GM21576 (cell line): ENCODE data around the gene ZNF219.
"Not testable (repeated sequence)": the region's sequence is repeated elsewhere in the genome, so short reads cannot be mapped to it uniquely, and the experiment has no call there.

Experiments
- ATAC-seq: cut with Tn5 transposase; IDR thresholded peaks from one replicate; pipeline ENCODE4 v1.9.1; 2021; ENCODE audit warnings: mild to moderate bottlenecking, moderate library complexity; ENCODE audit not compliant: unreplicated experiment

The ZNF219 gene

GRCh38 chr14:21049271-21049673 lies 49.2 kb downstream of the ZNF219 start:
- ATAC-seq: no peak

- ATAC-seq: no peak
Observed at GRCh38 chr14:21048638-21049037, 49.8 kb downstream of the ZNF219 start.

DNA sequence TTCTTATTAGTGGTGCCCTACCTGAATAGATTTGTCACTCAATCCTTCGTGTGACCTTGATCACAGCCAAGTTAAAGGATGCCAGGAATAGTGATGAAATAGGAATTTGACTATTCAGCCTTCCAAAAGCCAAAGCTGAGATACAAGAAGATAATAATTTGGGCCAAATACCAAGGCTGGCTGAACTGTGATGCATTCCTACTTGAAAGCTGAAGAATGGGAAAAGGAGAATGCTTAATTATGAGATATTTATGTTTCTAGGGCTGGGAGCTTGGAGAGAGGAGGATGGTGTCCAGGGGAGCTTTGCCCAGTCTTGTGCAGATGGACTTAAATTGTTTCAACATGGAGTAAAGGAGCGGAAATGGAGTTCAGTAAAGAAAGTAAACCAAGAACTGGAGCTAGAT lies 51.1 kb downstream of the ZNF219 start:
- ATAC-seq: no peak

- ATAC-seq: no peak
Observed at GRCh38 chr14:21043974-21044618, 54.4 kb downstream of the ZNF219 start.

DNA sequence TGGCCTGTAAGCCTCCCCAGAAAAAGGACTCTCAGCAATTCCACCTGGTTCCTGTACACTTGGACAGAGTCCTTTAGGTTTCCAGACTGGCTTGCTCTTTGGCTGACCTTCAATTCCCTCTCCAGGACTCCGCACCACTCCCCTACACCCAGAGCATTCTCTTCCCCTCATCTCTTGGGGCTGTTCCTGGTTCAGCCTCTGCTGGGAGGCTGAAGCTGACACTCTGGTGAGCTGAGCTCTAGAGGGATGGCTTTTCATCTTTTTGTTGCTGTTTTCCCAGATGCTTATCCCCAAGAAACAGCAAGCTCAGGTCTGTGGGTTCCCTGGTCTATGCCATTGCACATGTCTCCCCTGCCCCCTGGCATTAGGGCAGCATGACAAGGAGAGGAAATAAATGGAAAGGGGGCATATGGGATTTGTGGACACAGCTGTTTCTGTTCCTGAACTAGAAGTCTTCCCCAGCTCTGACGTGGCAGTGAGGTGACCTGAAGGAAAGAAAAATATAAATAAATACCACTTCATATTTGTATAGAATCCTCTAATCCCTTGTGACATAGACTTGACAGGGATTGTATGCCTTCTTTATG lies 55.0 kb downstream of the ZNF219 start:
- ATAC-seq: no peak

GRCh38 chr14:21042918-21043317 lies 55.5 kb downstream of the ZNF219 start:
- no peak for ATAC-seq

- no peak for ATAC-seq
Observed at GRCh38 chr14:21041676-21042433, 56.6 kb downstream of the ZNF219 start, which contains the start of gene RNASE7. TSS of gene RNASE7 (plus strand) at chr14:21042362. CDS start at chr14:21042993, 631 bp downstream.

DNA sequence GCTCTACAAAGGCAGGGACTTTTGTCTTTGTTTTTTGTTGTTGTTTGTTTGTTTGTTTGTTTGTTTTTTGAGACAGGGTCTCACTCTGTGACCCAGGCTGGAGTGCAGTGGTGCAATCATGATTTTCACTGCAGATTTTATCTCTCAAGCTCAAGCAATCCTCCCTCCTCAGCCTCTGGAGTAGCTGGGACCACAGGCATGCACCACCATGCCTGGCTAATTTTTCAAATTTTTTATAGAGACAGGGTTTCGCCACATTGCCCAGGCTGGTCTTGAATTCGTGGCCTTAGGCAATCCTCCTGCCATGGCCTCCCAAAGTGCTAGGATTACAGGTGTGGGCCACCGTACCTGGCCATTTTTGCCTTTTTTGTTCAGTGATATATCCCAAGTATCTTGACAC lies 57.5 kb downstream of the ZNF219 start:
- not testable (repeated sequence) for ATAC-seq

- no peak for ATAC-seq
Observed at GRCh38 chr14:21040370-21040925, 58.0 kb downstream of the ZNF219 start.
